ENCODE measurements around the gene SLCO1B3.

SLCO1B3 gene

DNA sequence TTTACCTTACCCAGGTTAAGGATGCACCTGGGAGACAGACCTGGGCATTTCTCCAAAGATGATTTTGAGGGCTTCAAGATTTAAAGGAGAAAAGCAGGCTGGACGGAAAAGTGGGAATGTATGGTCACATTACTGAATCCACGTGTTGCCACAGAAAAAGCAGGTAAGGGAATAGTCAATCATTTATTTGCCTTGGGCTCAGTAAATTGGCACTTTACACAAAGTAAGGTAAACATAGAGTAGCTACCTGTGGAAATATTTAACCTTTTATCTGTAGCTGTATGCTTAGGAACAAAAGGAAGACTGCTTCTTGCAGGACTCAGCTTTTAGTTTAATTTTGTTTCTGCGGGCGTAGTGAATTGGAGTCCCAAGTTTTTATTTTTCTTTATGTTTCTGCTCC is 153.3 kb downstream of the SLCO1B3 start:
- H3K4me3 ChIP-seq (ENCODE audit: low read length in 2 of 2), result no peak overlapping the region
- H3K4me1 ChIP-seq (ENCODE audit: control insufficient read depth in 2 of 2, insufficient read depth in 2 of 2, low read length in 2 of 2), result no peaks in the 10 kb centered on the region
- no peak overlapping the region for H3K27ac ChIP-seq (ENCODE audit: low read depth in 2 of 2, low read length in 2 of 2)
- no peaks in the 10 kb centered on the region for H3K27me3 ChIP-seq (ENCODE audit: control insufficient read depth in 2 of 2, insufficient read depth in 2 of 2, low read length in 2 of 2)
- no peak overlapping the region for H3K9ac ChIP-seq (ENCODE audit: low read depth in 1 of 2, low read length in 2 of 2)
- no peaks in the 10 kb centered on the region for H3K36me3 ChIP-seq (ENCODE audit: control insufficient read depth in 2 of 2, insufficient read depth in 2 of 2, low read length in 2 of 2)
- no peaks in the 10 kb centered on the region for H3K9me3 ChIP-seq (ENCODE audit: control insufficient read depth in 2 of 2, low read length in 2 of 2)
